Adrenal gland (tissue), 12 donors: Measurements from ENCODE around the gene KCP. TPM values are rescaled to one million over a fixed set of nuclear protein-coding genes. Genes with fewer than 3 reads are reported as not detected.

ENCODE experiments used
- DNase-seq, 7 donors: peaks; one replicate each; pipeline ENCODE4 v3.0.0-alpha.2; 2019 to 2020
- H3K27ac ChIP-seq, 5 donors: fragments of 200-600 bp; sonication (generic) in 4 of 5; 1 replicate in 3 of 5; 2 replicates in 2 of 5; pipeline versions ENCODE4 v1.5.1 to v1.8.0; 2016 to 2020; ENCODE audit warnings: mild to moderate bottlenecking in 1 of 5
- H3K27me3 ChIP-seq: fragments of 200-600 bp; 2 replicates; pipeline ENCODE4 v1.8.0; 2021
- H3K36me3 ChIP-seq, 2 donors: fragments of 200-600 bp; replicated peaks in 1 of 2; 1 replicate in 1 of 2; 2 replicates in 1 of 2; pipeline versions ENCODE4 v1.5.1 to v1.8.0; 2018 to 2022
- H3K4me1 ChIP-seq, 2 donors: fragments of 200-600 bp; replicated peaks in 1 of 2; 1 replicate in 1 of 2; 2 replicates in 1 of 2; pipeline versions ENCODE4 v1.5.1 to v1.8.0; 2018 to 2021
- H3K4me3 ChIP-seq, 4 donors: fragments of 200-600 bp; sonication (generic) in 3 of 4; one replicate each; pipeline ENCODE4 v1.5.1; 2016 to 2018
- H3K9me3 ChIP-seq, 3 donors: fragments of 200-600 bp; sonication (generic) in 1 of 3; replicated peaks in 1 of 3; 1 replicate in 2 of 3; 2 replicates in 1 of 3; pipeline versions ENCODE4 v1.5.1 to v1.8.0; 2016 to 2021
- POLR2A ChIP-seq, 2 donors: fragments of 450-650 bp; IDR thresholded peaks; one replicate each; pipeline ENCODE4 v1.6.1; 2017; ENCODE audit warnings: antibody characterized with exemption in 2 of 2, mild to moderate bottlenecking in 2 of 2, moderate library complexity in 1 of 2
- WGBS, 4 donors: extraction: QIAGEN DNeasy Blood & Tissue Kit in 2 of 4; methylation state at CpG; one replicate each; pipeline versions ENCODE4 v1.1.5 to v1.1.7; 2013 to 2017; 5-methylcytosine and 5-hydroxymethylcytosine counted together
- intact Hi-C, 2 donors: fragments of 100-400 bp; cut with DNase I; formaldehyde crosslinking; loops; one replicate each; pipeline versions ENCODE4 v1.14.1 to v1.15.0; 2022 to 2023
- polyA plus RNA-seq, 3 donors: library from polyadenylated mRNA; stranded (reverse); fragments of 200-250 nt in 2 of 3; fragments of 350-450 nt in 1 of 3; fragmentation: Illumina TruSeq in 1 of 3; extraction: RNeasy Lipid Tissue Mini Kit (QIAGEN cat#74804) in 1 of 3; gene quantifications; one replicate each; pipeline ENCODE4 v1.2.3, GENCODE V29; 2013 to 2014
- total RNA-seq, 9 donors: library from RNA; depleted of rRNA in 4 of 9; stranded (reverse); fragments of >200 nt in 4 of 9; fragments of 120-200 nt in 1 of 9; fragmentation: NEBNext Ultra II Directional in 1 of 9; extraction: Animal tissue kit (Norgen Biotek cat#: 25700) in 1 of 9; gene quantifications; one replicate each; pipeline versions ENCODE4 v1.1.0 to v1.2.4, GENCODE V29; 2013 to 2023
- TF ChIP-seq, protein P1 (sequence below), 6 experiments: fragments of 450-650 bp in 4 of 6; fragments of 200-600 bp in 2 of 6; sonication (generic) in 1 of 6; IDR thresholded peaks; 1 replicate in 5 of 6; 2 replicates in 1 of 6; pipeline versions ENCODE4 v1.5.1 to v1.8.0; 2016 to 2021; ENCODE audit warnings: antibody characterized with exemption in 6 of 6, mild to moderate bottlenecking in 2 of 6, moderate library complexity in 1 of 6
- donor health status: healthy with polysubstance abuse.
- donor health status: Bipolar disorder and iron deficiency.
- donor health status: DM: yes; HTN: yes; CAD: no.
- donor health status: DM: no; HTN: no; CAD: no.
- donor health status: DM: no; HTN: no; CAD: no.
- donor health status: DM: yes; HTN: yes; CAD: no.

The KCP gene
- total and polyA plus RNA-seq, 12 donors, result 0.11 to 8.0 (median 0.37) TPM; not detected in 3

DNA sequence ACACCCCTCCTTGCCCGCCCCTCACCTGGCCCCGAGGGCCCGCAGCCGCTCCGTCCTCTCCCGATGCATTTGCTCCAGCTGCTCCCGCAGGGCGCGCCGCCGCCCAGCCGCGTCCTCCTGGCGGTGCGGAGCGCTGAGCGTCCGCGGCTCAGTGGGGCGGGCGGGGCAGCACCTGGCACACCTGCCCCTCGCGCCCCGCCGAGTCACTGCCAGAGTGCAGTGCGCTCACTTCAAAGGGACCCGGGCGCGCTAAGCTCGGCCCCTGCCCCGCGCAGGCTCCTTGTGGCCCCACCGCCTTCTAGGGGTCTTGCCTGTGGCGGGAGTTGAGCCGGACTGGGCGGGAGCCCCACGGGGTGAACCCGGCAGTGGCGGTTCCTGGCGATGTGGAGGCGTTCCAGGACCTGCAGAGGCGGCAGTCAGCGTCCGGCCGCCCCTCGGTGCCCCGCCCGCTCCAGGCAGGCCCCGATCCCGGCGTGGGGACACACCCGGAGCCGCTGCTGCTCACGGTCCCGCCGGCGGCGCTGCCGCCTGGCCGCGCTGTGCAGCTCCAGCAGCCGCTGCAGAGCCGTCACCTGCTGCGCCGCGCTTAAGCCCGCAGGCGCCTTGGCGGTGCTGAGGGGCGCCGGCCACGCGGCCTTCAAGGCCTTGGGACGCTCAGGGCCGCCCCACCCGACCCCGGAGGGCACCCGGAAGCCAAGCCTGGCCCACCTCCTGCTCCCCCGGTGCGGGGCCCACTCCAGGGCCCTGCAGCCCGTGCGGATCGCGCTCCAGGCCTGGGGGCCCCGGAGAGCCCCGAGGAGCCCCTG is 41.2 kb downstream of the KCP start:
- DNase-seq, result peak; percentile 33 to 55 (median 47)
- TF ChIP-seq, protein P1, sequence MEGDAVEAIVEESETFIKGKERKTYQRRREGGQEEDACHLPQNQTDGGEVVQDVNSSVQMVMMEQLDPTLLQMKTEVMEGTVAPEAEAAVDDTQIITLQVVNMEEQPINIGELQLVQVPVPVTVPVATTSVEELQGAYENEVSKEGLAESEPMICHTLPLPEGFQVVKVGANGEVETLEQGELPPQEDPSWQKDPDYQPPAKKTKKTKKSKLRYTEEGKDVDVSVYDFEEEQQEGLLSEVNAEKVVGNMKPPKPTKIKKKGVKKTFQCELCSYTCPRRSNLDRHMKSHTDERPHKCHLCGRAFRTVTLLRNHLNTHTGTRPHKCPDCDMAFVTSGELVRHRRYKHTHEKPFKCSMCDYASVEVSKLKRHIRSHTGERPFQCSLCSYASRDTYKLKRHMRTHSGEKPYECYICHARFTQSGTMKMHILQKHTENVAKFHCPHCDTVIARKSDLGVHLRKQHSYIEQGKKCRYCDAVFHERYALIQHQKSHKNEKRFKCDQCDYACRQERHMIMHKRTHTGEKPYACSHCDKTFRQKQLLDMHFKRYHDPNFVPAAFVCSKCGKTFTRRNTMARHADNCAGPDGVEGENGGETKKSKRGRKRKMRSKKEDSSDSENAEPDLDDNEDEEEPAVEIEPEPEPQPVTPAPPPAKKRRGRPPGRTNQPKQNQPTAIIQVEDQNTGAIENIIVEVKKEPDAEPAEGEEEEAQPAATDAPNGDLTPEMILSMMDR (IDR thresholded peaks at IDR 0.05), result no peak
- TF ChIP-seq POLR2A (IDR thresholded peaks at IDR 0.05), result no peak
- H3K4me3 ChIP-seq, result peak overlapping the region in 2 of 4 donors; percentile 18 to 71
- H3K9me3 ChIP-seq, result no peaks in the 10 kb centered on the region
- H3K27me3 ChIP-seq, result peaks cover 5% of the 10 kb centered on the region
- no peak overlapping the region for H3K27ac ChIP-seq
- WGBS, 4 donors, result 1 to 3% (median 2%) methylated on average over 12 to 86 of the region's 86 CpGs
- peaks cover 14 to 16% of the 10 kb centered on the region in 2 donors for H3K4me1 ChIP-seq
- H3K36me3 ChIP-seq, result peaks cover 0 to 13% of the 10 kb centered on the region in 2 donors
- intact Hi-C loops, result no loop called here

DNA sequence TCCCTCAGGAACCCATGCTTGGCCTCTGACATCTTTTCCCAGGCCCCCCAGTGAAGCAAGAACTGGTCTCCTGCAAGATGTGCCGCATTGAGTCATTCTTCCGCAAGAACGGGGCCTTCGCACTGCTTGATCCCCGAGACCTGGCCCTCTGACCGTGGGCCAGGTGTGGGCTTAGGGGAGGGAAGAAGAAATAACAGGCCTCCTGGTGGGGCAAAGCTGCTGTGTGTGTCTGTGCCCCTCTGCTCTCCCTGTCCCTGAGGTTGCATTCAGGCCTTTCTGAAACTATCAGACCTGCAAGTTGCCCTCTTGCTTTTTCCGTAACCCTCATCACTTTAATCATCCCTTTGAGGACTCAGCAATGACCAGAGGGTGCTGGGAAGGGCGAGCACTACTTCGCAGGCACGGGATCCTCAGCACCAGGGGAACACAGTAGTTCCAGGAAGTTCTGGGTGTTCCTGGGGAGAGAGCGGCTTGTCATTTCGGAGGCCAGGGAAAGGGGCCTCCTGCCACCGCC is 41.8 kb downstream of the KCP start:
- peaks cover 0 to 13% of the 10 kb centered on the region in 2 donors for H3K36me3 ChIP-seq
- no peak overlapping the region for H3K27ac ChIP-seq
- H3K4me1 ChIP-seq, result peaks cover 14 to 22% of the 10 kb centered on the region in 2 donors
- DNase-seq, result no peak
- intact Hi-C loops, result no loop called here
- peaks cover 5% of the 10 kb centered on the region for H3K27me3 ChIP-seq
- H3K9me3 ChIP-seq, result no peaks in the 10 kb centered on the region
- H3K4me3 ChIP-seq, result peak overlapping the region in 2 of 4 donors; percentile 18 to 71
- TF ChIP-seq, protein P1 (IDR thresholded peaks at IDR 0.05), result no peak
- TF ChIP-seq POLR2A (IDR thresholded peaks at IDR 0.05), result no peak
- WGBS, 4 donors, result 59 to 75% (median 65%) methylated on average over 9 to 13 of the region's 13 CpGs

DNA sequence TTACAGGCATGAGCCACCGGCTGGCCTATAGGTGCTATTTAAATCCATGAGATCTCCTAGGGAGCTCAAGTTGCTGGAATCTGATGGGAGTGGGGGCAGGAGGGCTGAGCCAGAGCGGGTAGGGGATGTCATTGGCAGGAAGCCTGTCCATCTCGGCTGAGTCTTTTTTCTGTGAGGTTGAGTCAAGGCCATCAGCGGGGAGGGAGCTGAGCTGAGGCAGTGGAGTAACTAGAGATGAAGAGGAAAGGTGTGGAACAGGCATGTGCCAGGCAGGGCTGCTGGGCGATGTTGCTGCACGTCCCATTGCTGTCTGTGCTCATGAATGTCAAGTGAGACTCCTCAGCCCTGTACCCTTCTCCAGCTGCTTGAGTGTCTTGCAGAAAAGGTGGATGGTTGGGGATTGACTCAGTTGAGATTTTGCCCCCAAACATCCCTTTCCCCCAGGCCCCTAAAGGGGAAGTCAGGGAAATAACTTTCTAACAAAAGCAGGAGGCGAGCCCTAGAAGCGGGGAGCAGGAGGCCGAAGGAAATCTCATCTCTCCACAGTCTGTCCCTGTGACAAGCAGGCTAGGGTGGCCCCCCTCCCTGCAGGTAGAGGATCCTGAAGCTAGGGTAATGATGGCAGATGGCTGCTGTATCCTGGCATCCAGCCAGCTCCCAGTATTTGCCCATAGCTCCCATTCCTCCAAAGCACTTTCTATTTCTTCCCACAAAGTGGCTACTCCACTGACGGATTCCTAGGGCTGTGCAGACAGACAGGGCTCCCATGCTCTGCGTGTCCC is 42.5 kb downstream of the KCP start:
- H3K27me3 ChIP-seq, result peaks cover 5% of the 10 kb centered on the region
- H3K27ac ChIP-seq, result no peak overlapping the region
- intact Hi-C loops, result no loop called here
- 71 to 87% (median 76%) methylated on average over 9 to 11 of the region's 11 CpGs for WGBS, 4 donors
- H3K36me3 ChIP-seq, result peaks cover 0 to 13% of the 10 kb centered on the region in 2 donors
- H3K4me1 ChIP-seq, result peaks cover 14 to 26% of the 10 kb centered on the region in 2 donors
- H3K4me3 ChIP-seq, result no peak overlapping the region
- H3K9me3 ChIP-seq, result no peaks in the 10 kb centered on the region
- no peak for DNase-seq
- no peak for TF ChIP-seq POLR2A (IDR thresholded peaks at IDR 0.05)
- TF ChIP-seq, protein P1 (IDR thresholded peaks at IDR 0.05), result no peak

DNA sequence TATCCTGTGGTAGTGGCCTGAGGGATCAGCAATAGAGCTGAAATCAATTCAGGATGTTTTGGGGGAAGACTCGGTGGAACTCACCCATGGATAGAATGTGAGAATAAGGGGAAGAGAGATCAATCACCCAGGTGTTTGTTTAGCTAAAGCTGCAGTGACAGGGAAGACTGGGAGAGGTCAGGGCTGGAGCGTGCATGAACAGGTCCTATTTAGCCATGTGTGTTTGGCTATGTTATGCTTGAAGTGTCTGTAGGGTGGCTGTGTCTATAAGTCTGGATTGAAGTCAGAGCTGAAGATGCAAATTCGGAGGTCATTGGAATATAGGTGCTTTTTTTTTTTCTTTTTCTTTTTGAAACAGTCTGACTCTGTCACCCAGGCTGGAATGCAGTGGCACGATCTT is 43.3 kb downstream of the KCP start:
- Histone ChIP-seq H3K4me1 (peaks cover 14 to 29% of the 10 kb centered on the region in 2 donors), H3K4me3 (no peak overlapping the region), H3K27ac (no peak overlapping the region), H3K27me3 (peaks cover 5% of the 10 kb centered on the region), H3K9me3 (no peaks in the 10 kb centered on the region), H3K36me3 (peaks cover 0 to 13% of the 10 kb centered on the region in 2 donors)
- intact Hi-C loops, result no loop called here
- DNase-seq, result no peak
- TF ChIP-seq, protein P1 (IDR thresholded peaks at IDR 0.05), result no peak
- no peak for TF ChIP-seq POLR2A (IDR thresholded peaks at IDR 0.05)
- WGBS, 4 donors, result 92 to 94% (median 94%) methylated on average over 4 of the region's 4 CpGs
